WI38 (cell line): ENCODE data around the gene SLC6A13.
"Not testable (repeated sequence)": the region's sequence is repeated elsewhere in the genome, so short reads cannot be mapped to it uniquely, and the experiment has no call there.

Experiments
- H3K4me3 ChIP-seq: 2 replicates; pipeline ENCODE4 v1.5.1; 2011; ENCODE audit warnings: low read depth, mild to moderate bottlenecking, control low read depth, low read length
- TF ChIP-seq, protein P1 (sequence below): IDR thresholded peaks from 2 replicates; pipeline ENCODE4 v1.5.1; 2012; ENCODE audit warnings: low read depth, mild to moderate bottlenecking, control low read depth, low read length

The SLC6A13 gene

DNA sequence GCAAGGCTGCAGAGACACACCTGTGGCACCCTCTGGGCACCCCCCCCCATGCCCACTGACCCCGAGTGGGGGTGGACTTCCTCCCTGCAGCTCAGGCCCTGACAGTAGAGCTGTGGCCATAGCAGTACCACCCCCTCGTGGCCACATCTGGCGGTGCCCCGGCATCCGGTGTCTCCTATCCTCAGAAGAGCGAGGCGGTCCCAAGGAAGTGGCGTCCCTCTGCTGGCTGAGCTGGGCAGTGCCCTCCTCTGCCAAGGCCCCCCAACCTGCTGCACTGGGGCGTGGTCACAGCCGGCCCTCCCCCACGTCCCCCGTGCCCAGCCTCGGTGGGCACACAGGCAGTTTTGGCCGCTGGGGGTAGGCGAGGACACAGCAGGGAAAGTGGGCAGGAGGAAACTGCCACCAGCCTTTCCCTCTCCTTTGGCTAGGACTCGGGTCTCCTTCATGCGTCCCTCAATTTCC lies 42.7 kb downstream of the SLC6A13 start:
- no peak overlapping the region for H3K4me3 ChIP-seq
- TF ChIP-seq, protein P1, sequence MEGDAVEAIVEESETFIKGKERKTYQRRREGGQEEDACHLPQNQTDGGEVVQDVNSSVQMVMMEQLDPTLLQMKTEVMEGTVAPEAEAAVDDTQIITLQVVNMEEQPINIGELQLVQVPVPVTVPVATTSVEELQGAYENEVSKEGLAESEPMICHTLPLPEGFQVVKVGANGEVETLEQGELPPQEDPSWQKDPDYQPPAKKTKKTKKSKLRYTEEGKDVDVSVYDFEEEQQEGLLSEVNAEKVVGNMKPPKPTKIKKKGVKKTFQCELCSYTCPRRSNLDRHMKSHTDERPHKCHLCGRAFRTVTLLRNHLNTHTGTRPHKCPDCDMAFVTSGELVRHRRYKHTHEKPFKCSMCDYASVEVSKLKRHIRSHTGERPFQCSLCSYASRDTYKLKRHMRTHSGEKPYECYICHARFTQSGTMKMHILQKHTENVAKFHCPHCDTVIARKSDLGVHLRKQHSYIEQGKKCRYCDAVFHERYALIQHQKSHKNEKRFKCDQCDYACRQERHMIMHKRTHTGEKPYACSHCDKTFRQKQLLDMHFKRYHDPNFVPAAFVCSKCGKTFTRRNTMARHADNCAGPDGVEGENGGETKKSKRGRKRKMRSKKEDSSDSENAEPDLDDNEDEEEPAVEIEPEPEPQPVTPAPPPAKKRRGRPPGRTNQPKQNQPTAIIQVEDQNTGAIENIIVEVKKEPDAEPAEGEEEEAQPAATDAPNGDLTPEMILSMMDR = peak; percentile 76

- TF ChIP-seq, protein P1 = no peak
- H3K4me3 ChIP-seq = no peak overlapping the region
Measured at GRCh38 chr12:218728-219590, 43.7 kb downstream of the SLC6A13 start.

DNA sequence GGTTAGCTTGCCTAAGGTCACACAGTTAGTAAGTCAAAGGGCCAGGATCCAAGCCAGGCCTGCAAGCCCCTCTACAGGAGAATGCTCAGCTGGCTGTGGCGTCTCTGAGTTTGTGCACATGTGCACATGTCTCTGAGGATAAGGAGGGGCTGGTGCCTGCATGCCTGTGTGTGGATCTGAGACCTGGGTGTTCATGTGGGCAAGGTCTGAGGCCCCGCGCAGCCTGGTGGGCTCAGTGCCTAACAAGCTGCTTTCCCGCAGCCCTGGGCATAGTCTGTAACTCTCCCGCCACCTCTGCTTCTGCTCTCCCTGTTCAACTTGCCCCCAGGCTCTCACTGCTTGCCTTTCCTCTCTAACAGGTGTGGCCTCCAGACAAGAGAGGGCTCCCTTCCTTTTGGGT lies 44.4 kb downstream of the SLC6A13 start:
- no peak overlapping the region for H3K4me3 ChIP-seq
- TF ChIP-seq, protein P1 = no peak

DNA sequence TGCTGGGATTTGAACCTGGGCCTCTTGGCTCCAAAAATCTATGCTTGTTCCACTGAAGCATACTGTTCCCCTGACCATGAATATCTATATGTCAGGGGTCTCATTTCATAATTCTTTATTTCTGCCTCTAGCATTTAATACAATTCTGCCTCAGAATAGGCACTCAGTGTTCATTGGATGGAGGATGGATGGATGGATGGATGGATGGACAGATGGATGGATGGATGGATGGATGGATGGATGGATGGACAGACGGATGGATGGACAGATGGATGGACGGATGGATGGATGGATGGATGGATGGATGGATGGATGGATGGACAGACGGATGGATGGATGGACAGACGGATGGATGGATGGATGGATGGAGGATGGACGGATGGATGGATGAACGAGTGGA lies 45.6 kb downstream of the SLC6A13 start:
- H3K4me3 ChIP-seq = not testable (repeated sequence)

- TF ChIP-seq, protein P1 = no peak
- no peak overlapping the region for H3K4me3 ChIP-seq
Measured at GRCh38 chr12:215116-215515, 47.5 kb downstream of the SLC6A13 start.

- no peak within 1 kb of the TSS for H3K4me3 ChIP-seq
- TF ChIP-seq, protein P1 = no peak
Measured at GRCh38 chr12:214003-214741, 48.5 kb downstream of the SLC6A13 start, which contains the start of gene SLC6A12. SLC6A12 (minus strand) TSS chr12:214157; CDS start chr12:209986, 4,171 bp downstream.

DNA sequence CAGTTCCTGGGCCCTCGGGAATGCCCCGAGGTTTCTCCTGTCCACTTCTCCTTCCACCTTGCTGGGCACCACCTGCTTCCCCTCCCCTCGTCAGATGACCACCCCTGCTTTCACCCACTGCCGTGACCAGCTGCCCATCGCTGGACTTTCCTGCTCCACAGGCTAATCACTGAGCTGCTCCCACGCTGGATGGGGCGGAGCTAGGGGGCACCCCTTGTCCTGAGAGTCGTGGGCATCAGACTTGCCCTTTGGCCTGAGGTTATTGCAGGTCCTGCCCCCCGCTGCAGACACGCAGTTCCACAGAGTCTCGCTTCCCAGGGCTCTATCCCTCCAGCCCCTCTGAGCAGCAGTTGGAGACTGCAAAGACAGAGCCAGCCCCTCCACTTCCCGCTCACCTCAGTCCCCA lies 49.1 kb downstream of the SLC6A13 start:
- no peak overlapping the region for H3K4me3 ChIP-seq
- TF ChIP-seq, protein P1 = no peak
